SK-N-MC (cell line): ENCODE measurements around the gene NPL.

Source experiments
- DNase-seq: peaks from one replicate; pipeline ENCODE4 v3.0.0-alpha.2; 2011; ENCODE audit warnings: low read depth, low spot score
- H3K27ac ChIP-seq: fragments of 200-600 bp; sonication (generic); 2 replicates; pipeline ENCODE4 v1.5.1; 2016; ENCODE audit warnings: mixed run types
- H3K36me3 ChIP-seq: fragments of 200-600 bp; sonication (generic); 2 replicates; pipeline ENCODE4 v1.6.1; 2017; ENCODE audit warnings: antibody characterized with exemption, low read length, mixed read lengths; ENCODE audit not compliant: insufficient read depth
- H3K4me3 ChIP-seq: fragments of 200-600 bp; sonication (generic); 2 replicates; pipeline ENCODE4 v1.5.1; 2016
- H3K9ac ChIP-seq: fragments of 200-600 bp; sonication (generic); 2 replicates; pipeline ENCODE4 v1.8.0; 2017; ENCODE audit warnings: mixed run types, mixed read lengths; ENCODE audit not compliant: insufficient read length
- H3K9me3 ChIP-seq: fragments of 200-600 bp; sonication (generic); 2 replicates; pipeline ENCODE4 v1.6.1; 2017; ENCODE audit warnings: low read depth, mild to moderate bottlenecking, antibody characterized with exemption, low read length, moderate library complexity, mixed read lengths
- EZH2 ChIP-seq: fragments of 200-600 bp; sonication (generic); IDR thresholded peaks from one replicate; pipeline ENCODE4 v1.6.1; 2017; ENCODE audit warnings: antibody characterized with exemption
- FOXP2 ChIP-seq: optimal IDR thresholded peaks from 2 replicates; pipeline ENCODE3; 2011; ENCODE audit warnings: mild to moderate bottlenecking, moderate library complexity; ENCODE audit not compliant: insufficient read depth; ENCODE audit errors: extremely low read length, control extremely low read depth
- POLR2AphosphoS5 ChIP-seq: IDR thresholded peaks from 2 replicates; pipeline ENCODE4 v1.6.1; 2012; ENCODE audit warnings: mild to moderate bottlenecking, low read depth, low read length, borderline replicate concordance

Gene NPL

GRCh38 chr1:182842265-182842664 lies 52.7 kb downstream of the NPL start:
- Histone ChIP-seq H3K4me3 (peak overlapping the region; percentile 87), H3K9me3 (no peaks in the 10 kb centered on the region), H3K27ac (0 out of 2 replicates have a peak overlapping the region, but pooled peaks have one; percentile 34), H3K9ac (peak overlapping the region; percentile 98), H3K36me3 (peaks cover 73% of the 10 kb centered on the region)
- TF ChIP-seq EZH2 = no peak
- no peak for TF ChIP-seq POLR2AphosphoS5
- TF ChIP-seq FOXP2 = no peak
- DNase-seq = no peak

- Histone ChIP-seq H3K9ac (no peak overlapping the region), H3K9me3 (no peaks in the 10 kb centered on the region), H3K4me3 (no peak overlapping the region), H3K27ac (no peak overlapping the region), H3K36me3 (peaks cover 99% of the 10 kb centered on the region)
- DNase-seq = no peak
- TF ChIP-seq POLR2AphosphoS5 = no peak
- no peak for TF ChIP-seq EZH2
- TF ChIP-seq FOXP2 = no peak
Observed at GRCh38 chr1:182845379-182845778, 55.8 kb downstream of the NPL start.

DNA sequence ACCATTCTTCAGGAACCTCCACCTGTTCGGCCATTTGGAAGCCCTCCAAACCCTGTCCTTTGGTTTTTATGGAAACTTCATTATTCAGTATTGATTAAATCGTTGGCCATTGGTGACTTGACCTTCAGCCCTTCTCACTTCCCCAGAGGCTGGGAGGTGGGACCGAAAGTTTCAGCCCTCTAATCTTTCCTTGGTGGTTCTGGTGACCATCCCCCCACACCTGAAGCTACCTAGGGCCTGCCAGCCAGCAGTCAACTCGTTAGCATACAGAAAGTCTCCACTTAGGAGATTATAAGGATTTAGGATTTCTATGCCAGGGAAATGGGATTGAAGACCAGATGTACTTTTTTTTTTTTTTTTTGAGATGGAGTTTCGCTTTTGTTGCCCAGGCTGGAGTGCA lies 56.3 kb downstream of the NPL start:
- no peak overlapping the region for H3K9ac ChIP-seq
- H3K9me3 ChIP-seq = no peaks in the 10 kb centered on the region
- no peak overlapping the region for H3K27ac ChIP-seq
- TF ChIP-seq EZH2 = no peak
- no peak for TF ChIP-seq FOXP2
- no peak for TF ChIP-seq POLR2AphosphoS5
- H3K36me3 ChIP-seq = peaks cover 99% of the 10 kb centered on the region
- no peak overlapping the region for H3K4me3 ChIP-seq
- DNase-seq = no peak

GRCh38 chr1:182847105-182847504 lies 57.5 kb downstream of the NPL start:
- no peak for TF ChIP-seq FOXP2
- TF ChIP-seq EZH2 = no peak
- TF ChIP-seq POLR2AphosphoS5 = no peak
- peaks cover 99% of the 10 kb centered on the region for H3K36me3 ChIP-seq

GRCh38 chr1:182848736-182849135 lies 59.2 kb downstream of the NPL start:
- TF ChIP-seq FOXP2 = no peak
- H3K27ac ChIP-seq = no peak overlapping the region
- H3K4me3 ChIP-seq = no peak overlapping the region
- no peak for DNase-seq
- H3K9ac ChIP-seq = no peak overlapping the region
- peaks cover 100% of the 10 kb centered on the region for H3K36me3 ChIP-seq
- no peaks in the 10 kb centered on the region for H3K9me3 ChIP-seq

More at GRCh38 chr1:182847105-182847504, 57.5 kb downstream of the NPL start:
- Histone ChIP-seq H3K27ac (no peak overlapping the region), H3K9ac (no peak overlapping the region), H3K4me3 (no peak overlapping the region), H3K9me3 (no peaks in the 10 kb centered on the region)
- DNase-seq = no peak

DNA sequence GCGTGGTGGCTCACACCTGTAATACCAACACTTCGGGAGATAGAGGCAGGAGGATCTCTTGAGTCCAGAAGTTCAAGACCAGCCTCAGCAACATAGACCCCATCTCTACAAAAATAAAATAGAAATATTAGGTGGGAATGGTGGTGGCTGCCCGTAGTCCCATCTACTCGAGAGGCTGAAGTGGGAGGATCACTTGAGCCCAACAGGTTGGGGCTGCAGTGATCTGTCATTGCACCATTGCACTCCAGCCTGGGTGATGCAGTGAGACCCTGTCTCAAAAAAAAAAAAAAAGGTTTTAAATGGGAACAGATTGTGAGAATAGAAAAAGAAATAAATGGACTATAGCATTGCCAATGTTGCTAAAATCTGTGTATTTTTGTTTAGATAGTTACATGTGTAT lies 60.7 kb downstream of the NPL start:
- DNase-seq = no peak
- Histone ChIP-seq H3K27ac (no peak overlapping the region), H3K9ac (no peak overlapping the region), H3K9me3 (no peaks in the 10 kb centered on the region), H3K36me3 (peaks cover 100% of the 10 kb centered on the region), H3K4me3 (no peak overlapping the region)
- TF ChIP-seq FOXP2 (no peak), EZH2 (no peak), POLR2AphosphoS5 (no peak)

- H3K9me3 ChIP-seq = no peaks in the 10 kb centered on the region
- no peak overlapping the region for H3K27ac ChIP-seq
- TF ChIP-seq POLR2AphosphoS5 (no peak), FOXP2 (no peak), EZH2 (no peak)
- H3K36me3 ChIP-seq = peaks cover 100% of the 10 kb centered on the region
- H3K4me3 ChIP-seq = no peak overlapping the region
- DNase-seq = no peak
- no peak overlapping the region for H3K9ac ChIP-seq
Observed at GRCh38 chr1:182851825-182852224, 62.3 kb downstream of the NPL start.

- TF ChIP-seq EZH2 (no peak), FOXP2 (no peak), POLR2AphosphoS5 (no peak)
- DNase-seq = no peak
Observed at GRCh38 chr1:182855911-182856310, 66.3 kb downstream of the NPL start.

DNA sequence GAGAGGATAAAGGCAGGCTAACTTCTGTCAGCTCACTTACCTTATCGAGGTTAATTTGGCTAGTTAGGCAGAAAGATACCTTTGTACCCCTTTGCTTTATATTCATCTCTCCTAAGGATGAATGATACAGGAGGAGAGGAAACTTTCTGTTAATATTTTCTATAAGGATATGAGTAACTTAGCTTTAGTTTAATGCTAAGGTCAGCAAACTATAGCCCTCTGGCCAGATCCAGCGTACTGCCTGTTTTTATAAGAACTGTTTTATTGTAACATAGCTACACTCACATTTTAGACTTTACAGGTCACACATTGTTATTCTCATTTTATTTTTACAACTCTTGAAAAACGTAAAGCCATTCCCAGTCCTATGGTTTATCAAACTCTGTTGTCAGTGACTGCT lies 67.6 kb downstream of the NPL start:
- no peak for DNase-seq
- Histone ChIP-seq H3K9me3 (no peaks in the 10 kb centered on the region), H3K36me3 (peaks cover 99% of the 10 kb centered on the region), H3K9ac (no peak overlapping the region), H3K27ac (no peak overlapping the region; the same call in 1 of the 2 replicates), H3K4me3 (no peak overlapping the region)
- TF ChIP-seq POLR2AphosphoS5 = 0 out of 2 replicates have a peak, but pooled peaks have one; percentile 14
- TF ChIP-seq EZH2 = no peak

More at GRCh38 chr1:182855911-182856310, 66.3 kb downstream of the NPL start:
- H3K27ac ChIP-seq = peak overlapping the region; percentile 32; the same call in 1 of the 2 replicates
- no peak overlapping the region for H3K9ac ChIP-seq
- peaks cover 100% of the 10 kb centered on the region for H3K36me3 ChIP-seq
- H3K9me3 ChIP-seq = no peaks in the 10 kb centered on the region
- H3K4me3 ChIP-seq = no peak overlapping the region

DNA sequence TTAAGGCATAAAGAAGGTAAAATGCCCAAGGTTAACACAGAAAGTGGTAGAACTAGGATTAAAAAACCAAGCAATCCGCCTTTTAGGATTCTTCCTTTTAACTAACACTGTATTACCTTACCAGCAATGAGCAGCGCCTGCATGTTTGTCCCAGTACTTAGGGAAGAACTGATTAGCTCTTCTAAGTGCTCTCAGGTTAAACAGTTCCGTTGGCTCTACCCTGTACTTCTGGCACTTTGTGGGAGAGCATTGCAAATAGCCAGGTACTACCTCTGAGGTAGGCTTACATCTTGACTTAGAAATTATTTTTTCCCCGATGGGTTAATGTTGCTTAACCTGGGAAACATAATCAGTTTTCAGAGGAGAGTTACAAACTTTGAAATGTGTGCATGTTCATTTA lies 71.1 kb downstream of the NPL start:
- no peaks in the 10 kb centered on the region; the same call in 1 of the 2 replicates for H3K9me3 ChIP-seq
- DNase-seq = no peak
- no peak for TF ChIP-seq POLR2AphosphoS5
- no peak for TF ChIP-seq EZH2
- no peak for TF ChIP-seq FOXP2
- peaks cover 99% of the 10 kb centered on the region for H3K36me3 ChIP-seq
- no peak overlapping the region for H3K4me3 ChIP-seq
- H3K9ac ChIP-seq = no peak overlapping the region
- H3K27ac ChIP-seq = no peak overlapping the region
